MCF 10A (cell line): ENCODE results near the gene ST3GAL4. TPM values are rescaled to one million over a fixed set of nuclear protein-coding genes. Genes with fewer than 3 reads are reported as not detected.

Experiments
- BruUV-seq: library from RNA; stranded (reverse); fragments of 400-500 nt; replicated peaks from 2 replicates; lab custom pipeline; 2021; lab: Mats Ljungman, UMichigan
- CTCF ChIA-PET: fragments of 300-600 bp; sonication (Branson Sonifier 250); formaldehyde crosslinking; extraction: SDS; loops from one replicate; lab custom pipeline; 2021; ENCODE audit warnings: antibody characterized with exemption, inconsistent platforms; lab: Yijun Ruan, JAX
- POLR2A ChIA-PET: fragments of 300-600, 350-650 bp; sonication (Branson Sonifier 250); formaldehyde crosslinking; extraction: SDS; loops from one replicate; lab custom pipeline; 2020; ENCODE audit warnings: antibody characterized with exemption, inconsistent platforms; lab: Yijun Ruan, JAX
- DNase-seq: peaks from one replicate; pipeline ENCODE4 v3.0.0-alpha.2; 2018; ENCODE audit not compliant: unreplicated experiment
- H3K27ac Mint-ChIP-seq: one replicate; pipeline ENCODE4 v1.8.0; 2022; ENCODE audit warnings: mild to moderate bottlenecking, low read depth, mixed read lengths; ENCODE audit not compliant: unreplicated experiment
- H3K27me3 Mint-ChIP-seq: one replicate; pipeline ENCODE4 v1.8.0; 2022; ENCODE audit warnings: mixed read lengths; ENCODE audit not compliant: insufficient read depth, unreplicated experiment
- H3K36me3 Mint-ChIP-seq: one replicate; pipeline ENCODE4 v1.8.0; 2022; ENCODE audit warnings: mild to moderate bottlenecking, moderate library complexity, mixed read lengths; ENCODE audit not compliant: insufficient read depth, unreplicated experiment
- H3K4me1 Mint-ChIP-seq: one replicate; pipeline ENCODE4 v1.8.0; 2022; ENCODE audit warnings: mixed read lengths; ENCODE audit not compliant: insufficient read depth, unreplicated experiment
- H3K4me3 Mint-ChIP-seq: one replicate; pipeline ENCODE4 v1.8.0; 2022; ENCODE audit warnings: mild to moderate bottlenecking, moderate library complexity, mixed read lengths; ENCODE audit not compliant: unreplicated experiment
- H3K9me3 Mint-ChIP-seq: one replicate; pipeline ENCODE4 v1.8.0; 2022; ENCODE audit warnings: mixed read lengths; ENCODE audit not compliant: unreplicated experiment
- intact Hi-C: fragments of 100-400 bp; cut with micrococcal nuclease; formaldehyde crosslinking; loops from 2 replicates; pipeline ENCODE4 v1.14.1; 2022
- total RNA-seq: library from RNA; stranded (reverse); gene quantifications from 2 replicates; pipeline ENCODE4 v1.2.3, GENCODE V29; 2022
- TF ChIP-seq, protein P1 (sequence below): fragments of 200-600 bp; IDR thresholded peaks from one replicate; pipeline ENCODE4 v1.8.0; 2022; ENCODE audit warnings: antibody characterized with exemption, mild to moderate bottlenecking; ENCODE audit not compliant: unreplicated experiment

ST3GAL4 gene
- total RNA-seq, 1 experiment from 2014 or later, result 15.3 TPM

DNA sequence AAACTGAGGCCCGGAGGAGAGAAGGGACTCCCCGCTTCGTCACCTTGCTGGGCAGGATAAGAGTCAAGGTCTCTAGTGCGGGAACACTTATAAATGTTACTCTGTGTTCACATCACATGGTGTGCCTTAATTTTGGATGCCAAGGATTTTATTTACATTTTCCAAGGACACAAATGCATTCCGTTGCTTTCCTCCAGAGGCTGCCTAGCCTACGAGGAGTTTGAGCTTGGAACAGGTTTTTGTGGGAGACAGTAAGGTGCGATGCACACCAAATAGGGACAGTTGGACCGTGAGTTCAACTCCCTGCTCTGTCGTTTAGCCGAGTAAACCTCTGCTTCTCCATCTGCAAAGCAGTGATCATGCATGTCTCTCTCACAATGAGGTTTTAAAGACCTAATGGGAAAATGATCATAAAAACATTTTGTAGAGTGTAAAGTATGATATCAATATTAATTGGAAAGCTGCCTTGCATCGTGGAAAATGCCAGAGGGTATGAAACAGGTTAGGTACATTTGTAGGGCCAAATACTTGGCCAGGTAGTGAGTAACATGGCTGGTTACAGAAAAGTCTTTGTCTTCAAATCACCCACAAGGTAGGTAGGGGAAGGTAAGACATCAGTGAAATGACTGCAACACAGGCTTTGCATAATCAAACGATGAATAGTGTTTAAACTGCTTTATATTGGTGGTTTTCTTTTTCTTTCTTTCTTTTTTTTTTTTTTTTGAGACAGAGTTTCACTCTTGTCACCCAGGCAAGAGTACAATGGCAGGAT is 61.8 kb downstream of the ST3GAL4 start:
- no peak for DNase-seq
- intact Hi-C loops, result no loop called here
- H3K27ac Mint-ChIP-seq, result no peak overlapping the region
- H3K4me1 Mint-ChIP-seq, result no peaks in the 10 kb centered on the region
- CTCF ChIA-PET, result interaction anchor here (2.6 to 3.2 kb wide), 2 partner anchors 23 to 107 kb away, joined by 9 to 13 read pairs; no protein-coding TSS in a partner anchor
- peaks cover 12% of the 10 kb centered on the region for H3K36me3 Mint-ChIP-seq
- no peaks in the 10 kb centered on the region for H3K27me3 Mint-ChIP-seq
- no TSS peak for BruUV-seq
- POLR2A ChIA-PET, result no interaction called here
- no peak overlapping the region for H3K4me3 Mint-ChIP-seq
- TF ChIP-seq, protein P1, sequence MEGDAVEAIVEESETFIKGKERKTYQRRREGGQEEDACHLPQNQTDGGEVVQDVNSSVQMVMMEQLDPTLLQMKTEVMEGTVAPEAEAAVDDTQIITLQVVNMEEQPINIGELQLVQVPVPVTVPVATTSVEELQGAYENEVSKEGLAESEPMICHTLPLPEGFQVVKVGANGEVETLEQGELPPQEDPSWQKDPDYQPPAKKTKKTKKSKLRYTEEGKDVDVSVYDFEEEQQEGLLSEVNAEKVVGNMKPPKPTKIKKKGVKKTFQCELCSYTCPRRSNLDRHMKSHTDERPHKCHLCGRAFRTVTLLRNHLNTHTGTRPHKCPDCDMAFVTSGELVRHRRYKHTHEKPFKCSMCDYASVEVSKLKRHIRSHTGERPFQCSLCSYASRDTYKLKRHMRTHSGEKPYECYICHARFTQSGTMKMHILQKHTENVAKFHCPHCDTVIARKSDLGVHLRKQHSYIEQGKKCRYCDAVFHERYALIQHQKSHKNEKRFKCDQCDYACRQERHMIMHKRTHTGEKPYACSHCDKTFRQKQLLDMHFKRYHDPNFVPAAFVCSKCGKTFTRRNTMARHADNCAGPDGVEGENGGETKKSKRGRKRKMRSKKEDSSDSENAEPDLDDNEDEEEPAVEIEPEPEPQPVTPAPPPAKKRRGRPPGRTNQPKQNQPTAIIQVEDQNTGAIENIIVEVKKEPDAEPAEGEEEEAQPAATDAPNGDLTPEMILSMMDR, result no peak
- H3K9me3 Mint-ChIP-seq, result no peaks in the 10 kb centered on the region

DNA sequence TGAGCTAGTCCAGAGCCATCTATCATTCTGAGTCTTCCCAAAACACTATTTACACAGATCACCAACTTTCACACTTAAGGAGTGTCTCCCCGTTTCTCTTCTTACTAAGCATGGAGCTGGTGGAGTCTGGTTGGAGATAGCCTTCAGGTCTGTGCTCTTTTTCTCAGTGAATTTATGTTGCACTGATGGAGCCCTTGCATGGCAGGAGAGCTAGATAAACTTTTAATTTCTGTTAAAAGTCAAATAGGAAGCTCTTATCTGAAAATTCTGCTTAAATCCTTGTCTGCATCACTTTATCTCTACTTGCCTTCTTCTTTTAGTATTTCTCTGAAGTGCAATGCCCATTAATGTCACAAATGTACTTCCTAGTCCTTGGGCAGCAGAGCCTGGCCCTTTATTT is 63.4 kb downstream of the ST3GAL4 start:
- intact Hi-C loops, result no loop called here
- CTCF ChIA-PET, result interaction anchor here (0.6 to 3.2 kb wide), 7 partner anchors 10 to 1431 kb away, joined by 3 to 13 read pairs (median 4); partner anchors contain the start of gene TMEM218
- H3K4me1 Mint-ChIP-seq, result no peaks in the 10 kb centered on the region

DNA sequence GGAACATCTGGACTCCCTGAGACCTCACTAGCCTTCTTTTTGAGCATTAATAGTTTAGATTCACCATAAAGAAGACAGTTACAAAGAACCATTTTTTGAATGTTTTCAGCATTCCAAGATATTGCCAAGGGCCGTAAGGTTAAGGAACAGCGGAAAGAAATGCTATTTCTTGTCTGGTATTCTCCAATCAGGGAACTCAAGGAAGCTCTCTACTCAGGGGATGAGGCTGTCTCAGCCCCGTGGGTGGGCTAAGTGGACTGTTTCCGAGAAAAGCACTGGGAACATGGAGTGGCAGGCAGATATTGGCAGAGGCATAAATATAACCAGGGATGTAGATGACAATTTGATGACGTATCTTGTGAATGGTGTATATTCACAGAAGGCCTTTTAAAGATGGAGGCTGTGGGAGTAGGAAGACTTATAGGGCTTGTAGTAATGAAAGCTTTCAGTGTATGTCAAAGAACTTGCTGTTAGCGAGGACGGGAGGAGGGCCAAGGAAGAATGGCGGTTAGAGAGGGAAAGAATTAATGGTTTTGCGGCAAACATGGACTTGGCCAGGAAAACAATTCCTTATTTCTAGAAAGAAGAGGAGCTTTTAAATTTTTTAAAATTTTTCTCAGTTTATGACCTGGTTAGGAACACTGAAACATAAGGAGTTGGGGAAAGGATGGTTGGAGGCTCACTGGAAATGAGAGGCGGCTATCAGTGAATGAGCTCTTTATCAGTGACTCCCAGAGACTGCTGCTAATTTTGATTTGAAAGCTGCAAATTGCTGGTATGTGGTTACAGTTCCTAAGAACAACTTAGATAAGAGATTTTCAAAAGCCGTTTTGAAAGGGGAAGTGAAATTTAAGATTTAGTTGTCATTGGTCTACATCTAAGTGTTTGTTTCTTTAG is 64.6 kb downstream of the ST3GAL4 start:
- intact Hi-C loops, result no loop called here
- CTCF ChIA-PET, result interaction anchor here (0.6 to 1.7 kb wide), 6 partner anchors 9 to 1430 kb away, joined by 3 to 5 read pairs (median 4); no protein-coding TSS in a partner anchor

More for the DNA sequence above, 63.4 kb downstream of the ST3GAL4 start:
- H3K4me3 Mint-ChIP-seq, result no peak overlapping the region
- POLR2A ChIA-PET, result interaction anchor here (0.8 kb wide), 1 partner anchor 45 kb away, joined by 3 read pairs; no protein-coding TSS in a partner anchor
- no peaks in the 10 kb centered on the region for H3K27me3 Mint-ChIP-seq
- H3K27ac Mint-ChIP-seq, result no peak overlapping the region
- peaks cover 12% of the 10 kb centered on the region for H3K36me3 Mint-ChIP-seq
- H3K9me3 Mint-ChIP-seq, result no peaks in the 10 kb centered on the region
- DNase-seq, result no peak
- TF ChIP-seq, protein P1, result no peak
- no TSS peak for BruUV-seq

More for the DNA sequence above, 64.6 kb downstream of the ST3GAL4 start:
- no peak for DNase-seq
- H3K9me3 Mint-ChIP-seq, result no peaks in the 10 kb centered on the region
- H3K27me3 Mint-ChIP-seq, result no peaks in the 10 kb centered on the region
- H3K4me1 Mint-ChIP-seq, result no peaks in the 10 kb centered on the region
- no TSS peak for BruUV-seq
- POLR2A ChIA-PET, result no interaction called here
- peaks cover 12% of the 10 kb centered on the region for H3K36me3 Mint-ChIP-seq
- no peak overlapping the region for H3K4me3 Mint-ChIP-seq
- TF ChIP-seq, protein P1, result no peak
- no peak overlapping the region for H3K27ac Mint-ChIP-seq
